BJ (cell line): ENCODE measurements around the gene MAPKAP1. TPM values are rescaled to one million over a fixed set of nuclear protein-coding genes. Genes with fewer than 3 reads are reported as not detected.

Experiments
- CTCF ChIA-PET: fragments of 350-600 bp; formaldehyde crosslinking; extraction: SDS; loops from one replicate; lab custom pipeline; 2021; ENCODE audit warnings: antibody characterized with exemption, inconsistent platforms; lab: Yijun Ruan, JAX
- POLR2A ChIA-PET: fragments of 300-600 bp; sonication (Branson Sonifier 250); formaldehyde crosslinking; extraction: SDS; loops from one replicate; lab custom pipeline; 2021; ENCODE audit warnings: antibody characterized with exemption; lab: Charles Lee
- DNase-seq: peaks from one replicate; pipeline ENCODE4 v3.0.0-alpha.2; 2011; ENCODE audit warnings: low read depth
- H3K27me3 ChIP-seq: 2 replicates; pipeline ENCODE4 v1.6.0; 2011; ENCODE audit warnings: low read length; ENCODE audit not compliant: control insufficient read depth, insufficient read depth
- H3K36me3 ChIP-seq: 2 replicates; pipeline ENCODE4 v1.5.1; 2011; ENCODE audit warnings: low read length; ENCODE audit not compliant: control insufficient read depth, insufficient read depth
- H3K4me3 ChIP-seq: 2 replicates; pipeline ENCODE4 v1.5.1; 2011; ENCODE audit warnings: low read depth, mild to moderate bottlenecking, control low read depth, low read length
- polyA plus RNA-seq: library from polyadenylated mRNA; depleted of rRNA; stranded (reverse); fragments of >200 nt; gene quantifications from 2 replicates; pipeline ENCODE4 v1.2.3, GENCODE V29; 2011
- TF ChIP-seq, protein P1 (sequence below): IDR thresholded peaks from 2 replicates; pipeline ENCODE4 v1.5.1; 2011; ENCODE audit warnings: low read depth, mild to moderate bottlenecking, control low read depth, inconsistent platforms, low read length, moderate library complexity; ENCODE audit not compliant: insufficient read depth

Gene MAPKAP1
- polyA plus RNA-seq, 1 experiment = 113 TPM

DNA sequence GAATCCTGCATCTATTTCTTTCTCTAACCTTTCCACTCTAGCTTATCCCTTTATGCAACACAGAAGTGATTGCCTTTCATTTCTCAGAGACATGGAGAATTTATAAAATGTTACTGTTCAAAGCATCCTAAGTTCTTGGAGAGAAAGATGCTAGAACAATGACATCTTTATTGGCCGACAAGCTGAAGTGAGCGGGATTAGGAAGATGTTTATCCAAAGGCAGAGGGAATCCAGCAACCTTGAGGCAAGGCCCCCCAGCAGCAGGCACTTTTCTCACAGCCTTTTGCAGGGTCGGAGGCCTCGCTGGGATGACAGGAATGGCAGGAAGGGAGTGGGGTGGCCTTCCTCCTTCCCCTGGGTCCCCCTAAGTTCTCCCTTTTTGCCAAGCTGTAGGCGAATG, 240.6 kb downstream of the MAPKAP1 start:
- H3K27me3 ChIP-seq = no peaks in the 10 kb centered on the region
- DNase-seq = no peak
- peaks cover 2% of the 10 kb centered on the region for H3K36me3 ChIP-seq
- TF ChIP-seq, protein P1, sequence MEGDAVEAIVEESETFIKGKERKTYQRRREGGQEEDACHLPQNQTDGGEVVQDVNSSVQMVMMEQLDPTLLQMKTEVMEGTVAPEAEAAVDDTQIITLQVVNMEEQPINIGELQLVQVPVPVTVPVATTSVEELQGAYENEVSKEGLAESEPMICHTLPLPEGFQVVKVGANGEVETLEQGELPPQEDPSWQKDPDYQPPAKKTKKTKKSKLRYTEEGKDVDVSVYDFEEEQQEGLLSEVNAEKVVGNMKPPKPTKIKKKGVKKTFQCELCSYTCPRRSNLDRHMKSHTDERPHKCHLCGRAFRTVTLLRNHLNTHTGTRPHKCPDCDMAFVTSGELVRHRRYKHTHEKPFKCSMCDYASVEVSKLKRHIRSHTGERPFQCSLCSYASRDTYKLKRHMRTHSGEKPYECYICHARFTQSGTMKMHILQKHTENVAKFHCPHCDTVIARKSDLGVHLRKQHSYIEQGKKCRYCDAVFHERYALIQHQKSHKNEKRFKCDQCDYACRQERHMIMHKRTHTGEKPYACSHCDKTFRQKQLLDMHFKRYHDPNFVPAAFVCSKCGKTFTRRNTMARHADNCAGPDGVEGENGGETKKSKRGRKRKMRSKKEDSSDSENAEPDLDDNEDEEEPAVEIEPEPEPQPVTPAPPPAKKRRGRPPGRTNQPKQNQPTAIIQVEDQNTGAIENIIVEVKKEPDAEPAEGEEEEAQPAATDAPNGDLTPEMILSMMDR = no peak
- H3K4me3 ChIP-seq = no peak overlapping the region
- ChIA-PET POLR2A (no interaction called here), CTCF (no interaction called here)

DNA sequence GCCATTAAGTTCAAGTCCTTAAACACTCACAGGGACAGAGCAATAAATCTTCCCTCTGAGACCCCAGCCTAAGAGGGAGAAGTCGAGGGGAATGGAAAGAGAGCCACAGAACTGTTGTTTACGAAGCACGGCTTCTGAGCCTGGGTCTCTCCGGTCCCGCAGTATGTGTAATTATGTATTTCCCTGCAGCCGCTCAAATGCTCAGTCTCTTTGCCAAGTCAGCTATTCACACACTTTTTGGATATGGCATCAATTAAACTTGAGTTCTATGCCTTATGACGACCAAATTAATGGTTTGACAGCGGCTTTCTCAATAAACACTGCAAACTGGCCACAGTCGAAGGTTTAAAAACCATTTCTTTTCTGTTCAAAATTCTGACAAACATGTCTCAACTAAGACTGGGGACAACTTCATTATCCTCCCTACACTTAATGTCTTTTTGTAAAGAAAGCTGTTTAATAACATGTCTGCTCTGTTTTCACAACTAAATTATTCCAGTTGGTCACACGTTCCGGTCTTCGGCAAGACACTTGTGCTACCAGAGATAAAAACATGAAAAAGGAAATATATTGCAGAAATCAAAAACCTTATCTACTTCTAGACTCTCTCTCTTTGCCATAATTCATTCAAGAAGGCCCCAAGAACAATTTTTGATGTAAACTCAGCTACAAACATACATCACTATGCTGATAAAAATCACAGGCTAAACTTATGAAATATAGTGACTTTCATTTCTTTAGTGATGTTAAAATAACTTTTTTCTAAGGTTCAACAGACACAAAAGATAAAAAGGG, 242.2 kb downstream of the MAPKAP1 start:
- CTCF ChIA-PET = interaction anchor here (1.3 kb wide), 1 partner anchor 14 kb away, joined by 3 read pairs; no protein-coding TSS in a partner anchor
- no peak for DNase-seq
- POLR2A ChIA-PET = no interaction called here
- H3K27me3 ChIP-seq = no peaks in the 10 kb centered on the region
- no peak overlapping the region for H3K4me3 ChIP-seq
- TF ChIP-seq, protein P1 = no peak
- H3K36me3 ChIP-seq = peaks cover 2% of the 10 kb centered on the region

DNA sequence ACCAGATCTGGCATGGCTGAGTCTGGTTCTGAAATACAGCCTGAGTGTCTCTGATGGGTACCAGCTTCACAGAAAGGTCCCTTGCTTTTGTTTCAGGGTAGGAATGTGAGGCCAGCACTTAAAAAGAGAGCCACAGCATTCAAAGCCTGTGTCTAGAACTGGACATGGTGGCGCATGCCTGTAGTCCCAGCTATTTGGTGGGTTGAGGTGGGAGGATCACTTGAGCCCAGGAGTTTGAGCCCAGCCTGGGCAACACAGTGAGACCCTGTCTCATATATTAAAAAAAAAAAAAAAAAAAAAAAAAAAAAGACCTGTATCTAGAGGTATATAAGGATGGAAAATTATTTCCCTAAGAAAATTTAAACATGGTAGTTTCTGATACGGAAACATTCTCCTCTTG, 243.1 kb downstream of the MAPKAP1 start:
- DNase-seq = no peak
- Histone ChIP-seq H3K27me3 (no peaks in the 10 kb centered on the region), H3K4me3 (no peak overlapping the region), H3K36me3 (peaks cover 2% of the 10 kb centered on the region)
- ChIA-PET POLR2A (no interaction called here), CTCF (no interaction called here)
- TF ChIP-seq, protein P1 = no peak

DNA sequence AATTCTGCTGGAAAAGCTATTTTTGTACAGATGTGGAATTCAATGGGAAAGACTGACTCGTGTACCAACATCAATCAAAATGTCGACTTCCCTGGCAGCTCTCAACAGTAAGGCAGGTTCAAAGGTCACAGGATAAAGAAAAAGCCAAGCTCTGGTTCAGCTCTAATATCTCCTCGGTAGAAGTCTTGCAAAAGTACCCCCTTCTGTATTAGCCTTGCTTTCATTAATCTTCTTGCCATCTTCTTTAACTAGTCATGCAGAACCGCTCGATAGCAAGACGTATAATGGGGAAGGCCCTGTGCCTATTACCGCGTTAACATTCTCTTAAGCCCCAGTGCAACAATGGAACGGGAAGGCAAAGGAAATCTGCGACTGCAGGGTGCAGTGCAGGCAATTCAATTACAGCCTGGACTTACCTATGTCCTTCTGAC, 244.1 kb downstream of the MAPKAP1 start:
- no peak overlapping the region for H3K4me3 ChIP-seq
- no peaks in the 10 kb centered on the region for H3K27me3 ChIP-seq
- ChIA-PET POLR2A (no interaction called here), CTCF (interaction anchor here (0.8 to 1.0 kb wide), 2 partner anchors 10 to 36 kb away, joined by 3 read pairs; no protein-coding TSS in a partner anchor)
- TF ChIP-seq, protein P1 = no peak
- H3K36me3 ChIP-seq = peaks cover 2% of the 10 kb centered on the region
- no peak for DNase-seq

DNA sequence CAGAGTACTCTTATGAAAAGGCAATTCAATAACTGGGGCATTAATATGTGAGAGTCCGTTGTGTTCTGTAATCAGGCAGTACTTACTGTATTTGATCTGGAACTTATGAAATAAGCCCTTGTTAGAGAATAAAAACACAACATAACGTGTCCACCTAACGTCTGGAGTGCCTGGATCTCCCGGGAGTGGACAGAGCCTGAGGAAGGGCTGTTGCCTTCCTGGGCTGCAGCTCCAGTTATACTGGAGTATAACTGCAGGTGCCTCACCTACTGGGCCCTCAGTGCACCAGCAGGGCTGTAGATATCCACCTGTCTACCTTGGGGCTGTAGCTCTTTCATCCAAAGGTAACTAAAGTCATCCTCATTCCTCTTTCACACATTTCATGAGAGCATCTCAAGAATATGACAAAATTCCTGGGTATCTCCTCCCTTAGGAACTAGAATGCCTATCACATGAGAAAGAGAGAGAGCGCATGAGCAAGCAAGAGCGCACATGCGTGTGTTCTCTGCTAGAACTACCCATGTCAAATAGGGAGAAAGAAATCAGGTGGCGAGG, 245.3 kb downstream of the MAPKAP1 start:
- CTCF ChIA-PET = no interaction called here
- POLR2A ChIA-PET = no interaction called here
- no peak for DNase-seq
- H3K36me3 ChIP-seq = no peaks in the 10 kb centered on the region; the same call in 1 of the 2 replicates
- H3K4me3 ChIP-seq = no peak overlapping the region
- H3K27me3 ChIP-seq = no peaks in the 10 kb centered on the region
- TF ChIP-seq, protein P1 = no peak
